Fibroblast of lung (primary cell): ENCODE results near the gene MSI2.

ENCODE experiments used
- CTCF ChIP-seq, 2 donors: IDR thresholded peaks in 1 of 2; conservative IDR thresholded peaks in 1 of 2; 1 replicate in 1 of 2; 2 replicates in 1 of 2; pipeline ENCODE4 v1.5.1; 2011 to 2012; ENCODE audit warnings: low read length in 2 of 2, control low read depth in 1 of 2, inconsistent platforms in 1 of 2, low read depth in 1 of 2, mild to moderate bottlenecking in 1 of 2
- EZH2 ChIP-seq: IDR thresholded peaks from 2 replicates; pipeline ENCODE4 v1.5.1; 2012; ENCODE audit warnings: low read length, control low read depth, mild to moderate bottlenecking; ENCODE audit errors: missing control alignments

GRCh38 chr17:57530508-57530907 lies 274.2 kb downstream of the MSI2 start:
- TF ChIP-seq CTCF (conservative IDR thresholded peaks at IDR 0.05 in 1 of 2, IDR thresholded peaks at IDR 0.05 in 1 of 2; ENCODE audit: low read depth in 1 of 2, low read length in 2 of 2) (no peak), EZH2 (no peak)
